Measurements from ENCODE around the gene INVS. TPM values are rescaled to one million over a fixed set of nuclear protein-coding genes. Genes with fewer than 3 reads are reported as not detected.
"Not testable (repeated sequence)": the region's sequence is repeated elsewhere in the genome, so short reads cannot be mapped to it uniquely, and the experiment has no call there.

Gene INVS
- total RNA-seq, 1 donor, result 28.3 TPM

DNA sequence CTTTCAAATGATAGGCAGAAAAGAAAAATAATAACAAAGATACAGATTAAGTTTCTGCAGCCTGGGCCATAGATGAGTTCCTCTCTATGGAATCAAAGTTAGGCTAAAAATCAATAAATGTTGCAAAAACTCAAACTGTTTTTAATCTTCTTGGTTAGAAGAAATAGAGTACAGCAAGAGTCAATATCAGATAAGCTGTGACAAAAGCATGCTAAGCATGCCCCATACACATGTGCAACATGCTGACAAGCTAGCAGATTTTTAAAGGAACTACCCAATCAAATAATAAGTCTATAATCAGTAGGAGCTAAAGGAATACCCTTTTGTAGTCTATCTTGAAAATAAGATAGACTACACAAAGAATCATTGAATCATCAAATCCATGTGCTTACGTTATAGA is 7.0 kb upstream of the INVS start:
- TF ChIP-seq, protein P1, sequence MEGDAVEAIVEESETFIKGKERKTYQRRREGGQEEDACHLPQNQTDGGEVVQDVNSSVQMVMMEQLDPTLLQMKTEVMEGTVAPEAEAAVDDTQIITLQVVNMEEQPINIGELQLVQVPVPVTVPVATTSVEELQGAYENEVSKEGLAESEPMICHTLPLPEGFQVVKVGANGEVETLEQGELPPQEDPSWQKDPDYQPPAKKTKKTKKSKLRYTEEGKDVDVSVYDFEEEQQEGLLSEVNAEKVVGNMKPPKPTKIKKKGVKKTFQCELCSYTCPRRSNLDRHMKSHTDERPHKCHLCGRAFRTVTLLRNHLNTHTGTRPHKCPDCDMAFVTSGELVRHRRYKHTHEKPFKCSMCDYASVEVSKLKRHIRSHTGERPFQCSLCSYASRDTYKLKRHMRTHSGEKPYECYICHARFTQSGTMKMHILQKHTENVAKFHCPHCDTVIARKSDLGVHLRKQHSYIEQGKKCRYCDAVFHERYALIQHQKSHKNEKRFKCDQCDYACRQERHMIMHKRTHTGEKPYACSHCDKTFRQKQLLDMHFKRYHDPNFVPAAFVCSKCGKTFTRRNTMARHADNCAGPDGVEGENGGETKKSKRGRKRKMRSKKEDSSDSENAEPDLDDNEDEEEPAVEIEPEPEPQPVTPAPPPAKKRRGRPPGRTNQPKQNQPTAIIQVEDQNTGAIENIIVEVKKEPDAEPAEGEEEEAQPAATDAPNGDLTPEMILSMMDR (IDR thresholded peaks at IDR 0.05; ENCODE audit: insufficient read depth, low read length), result no peak
- DNase-seq (ENCODE audit: low read depth), result no peak

DNA sequence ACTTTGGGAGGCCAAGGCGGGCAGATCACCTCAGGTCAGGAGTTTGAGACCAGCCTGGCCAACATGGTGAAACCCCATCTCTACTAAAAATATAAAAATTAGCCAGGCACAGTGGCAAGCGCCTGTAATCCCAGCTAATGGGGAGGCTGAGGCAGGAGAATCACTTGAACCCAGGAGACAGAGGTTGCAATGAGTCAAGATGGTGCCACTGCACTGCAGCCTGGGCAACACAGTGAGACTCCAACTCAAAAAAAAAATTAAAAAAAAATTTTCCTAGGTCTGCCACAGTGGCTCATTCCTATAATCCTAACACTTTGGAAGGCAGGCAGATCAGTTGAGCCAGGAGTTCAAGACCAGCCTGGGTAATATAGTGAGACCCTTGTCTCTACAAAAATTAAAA is 4.6 kb upstream of the INVS start:
- not testable (repeated sequence) for DNase-seq (ENCODE audit: low read depth); H3K4me3 ChIP-seq (ENCODE audit: low read depth, low read length)

More for the DNA sequence above, 7.0 kb upstream of the INVS start:
- no peak overlapping the region for H3K4me3 ChIP-seq (ENCODE audit: low read depth, low read length)

DNA sequence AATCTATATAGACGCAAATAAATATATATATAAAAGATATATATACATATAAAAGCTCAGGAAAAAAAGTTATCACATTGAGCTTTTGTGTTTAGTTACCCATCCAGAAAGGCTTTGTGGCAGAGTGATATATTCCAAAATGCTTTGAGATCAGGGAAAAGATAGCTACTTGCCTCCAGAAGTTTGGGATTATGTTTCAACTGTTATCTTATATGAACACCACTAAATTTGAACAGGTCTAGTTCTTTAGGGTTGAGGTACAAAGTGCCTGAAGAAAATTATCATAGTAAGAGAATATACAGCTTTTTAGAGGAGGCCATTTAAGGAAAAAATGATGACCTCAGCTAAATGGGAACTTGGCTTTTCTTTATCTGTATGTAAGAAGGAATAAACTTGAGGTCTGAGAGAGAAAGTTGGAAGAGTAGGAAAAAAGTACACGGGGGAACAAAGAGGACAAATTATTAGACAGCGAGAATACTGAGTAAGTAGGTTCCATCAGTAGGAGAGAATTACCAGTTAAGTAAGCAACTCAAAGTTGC is 2.6 kb upstream of the INVS start:
- TF ChIP-seq, protein P1 (IDR thresholded peaks at IDR 0.05; ENCODE audit: insufficient read depth, low read length), result no peak
- peak; percentile 15 for DNase-seq (ENCODE audit: low read depth)
- no peak overlapping the region for H3K4me3 ChIP-seq (ENCODE audit: low read depth, low read length)

DNA sequence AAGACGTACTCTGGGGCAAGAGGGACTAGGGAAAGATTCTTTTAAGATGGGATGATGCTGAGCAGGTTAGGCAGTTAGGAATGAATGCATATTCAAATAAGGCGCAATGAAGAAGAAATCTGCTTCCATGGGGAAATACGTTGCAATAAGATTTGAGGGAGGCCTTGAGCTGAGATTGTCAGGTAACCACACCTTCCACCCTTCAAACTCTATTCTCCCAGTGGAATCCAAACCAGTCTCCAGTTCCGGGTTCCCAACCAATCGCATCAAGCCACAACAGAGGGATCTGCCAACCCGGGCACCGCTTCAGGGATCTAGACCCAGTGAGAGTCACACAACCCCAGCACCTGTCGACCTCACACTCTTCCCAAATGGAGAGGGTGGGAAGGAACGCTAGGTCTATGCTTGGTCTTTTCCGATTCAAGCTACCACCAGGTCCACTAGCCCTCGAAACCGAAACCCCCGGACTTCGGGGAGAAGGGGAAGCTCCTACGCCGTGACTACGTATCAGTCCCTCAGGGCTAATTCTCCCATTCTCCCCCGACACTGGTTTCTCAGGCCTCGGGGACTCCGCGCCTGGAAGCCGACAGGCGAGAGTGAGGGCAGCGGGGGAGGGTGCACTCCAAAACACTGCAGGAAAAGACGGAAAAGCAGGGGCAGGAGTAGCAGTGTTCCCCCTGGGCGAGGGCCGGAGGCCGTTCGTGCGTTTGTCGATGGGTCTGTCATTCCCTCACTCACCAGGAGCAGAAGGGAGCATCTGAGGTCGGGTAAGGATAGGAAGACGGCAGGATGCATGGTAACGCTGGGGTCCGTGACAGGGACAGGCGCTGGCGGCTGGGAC is 777 bp upstream of the INVS start:
- TF ChIP-seq, protein P1 (IDR thresholded peaks at IDR 0.05; ENCODE audit: insufficient read depth, low read length), result no peak
- DNase-seq (ENCODE audit: low read depth), result peak; percentile 50
- H3K4me3 ChIP-seq (ENCODE audit: low read depth, low read length), result peak overlapping the region; percentile 100

DNA sequence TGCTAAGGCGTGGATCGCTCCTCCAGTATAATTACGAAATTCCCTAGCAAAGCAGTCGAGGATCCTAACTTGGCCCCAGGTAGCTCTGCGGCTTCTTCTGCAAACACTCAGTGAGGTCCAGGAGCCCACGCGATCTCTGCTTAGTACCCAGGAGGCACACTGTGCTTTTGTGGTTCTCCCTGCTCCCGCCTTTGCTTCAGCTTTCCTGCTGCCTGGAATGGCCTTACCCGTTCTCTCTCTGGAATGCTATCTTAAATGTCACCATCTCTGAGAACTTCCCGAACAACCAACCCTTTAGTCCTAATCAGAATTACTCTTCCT is 639 bp downstream of the INVS start:
- no peak for DNase-seq (ENCODE audit: low read depth)
- peak overlapping the region; percentile 81 for H3K4me3 ChIP-seq (ENCODE audit: low read depth, low read length)
- TF ChIP-seq, protein P1 (IDR thresholded peaks at IDR 0.05; ENCODE audit: insufficient read depth, low read length), result no peak

DNA sequence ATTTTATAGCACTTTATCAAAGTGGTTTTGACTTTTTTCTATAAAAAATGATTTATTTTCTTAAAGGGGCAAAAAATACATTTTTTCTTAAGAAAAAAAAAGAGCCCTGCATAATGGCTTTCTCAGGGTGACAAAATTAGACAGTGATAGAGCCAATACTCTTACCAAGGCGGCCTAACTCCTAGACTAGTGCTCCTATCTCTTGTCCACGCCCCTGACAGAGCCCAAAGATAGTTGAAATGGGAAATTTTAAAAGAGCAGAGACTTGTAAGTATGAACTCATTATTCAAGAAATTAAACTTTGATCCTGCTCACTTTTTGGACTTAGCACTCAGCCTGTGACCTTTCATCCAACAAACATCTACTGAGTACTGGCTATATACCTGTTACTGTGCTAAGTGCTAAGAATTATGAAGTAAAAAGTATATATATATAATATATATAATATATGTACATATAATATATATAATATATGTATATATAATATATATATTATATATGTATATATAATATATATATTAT is 1.2 kb downstream of the INVS start:
- TF ChIP-seq, protein P1 (IDR thresholded peaks at IDR 0.05; ENCODE audit: insufficient read depth, low read length), result no peak
- DNase-seq (ENCODE audit: low read depth), result no peak
- peak overlapping the region; percentile 81 for H3K4me3 ChIP-seq (ENCODE audit: low read depth, low read length)

DNA sequence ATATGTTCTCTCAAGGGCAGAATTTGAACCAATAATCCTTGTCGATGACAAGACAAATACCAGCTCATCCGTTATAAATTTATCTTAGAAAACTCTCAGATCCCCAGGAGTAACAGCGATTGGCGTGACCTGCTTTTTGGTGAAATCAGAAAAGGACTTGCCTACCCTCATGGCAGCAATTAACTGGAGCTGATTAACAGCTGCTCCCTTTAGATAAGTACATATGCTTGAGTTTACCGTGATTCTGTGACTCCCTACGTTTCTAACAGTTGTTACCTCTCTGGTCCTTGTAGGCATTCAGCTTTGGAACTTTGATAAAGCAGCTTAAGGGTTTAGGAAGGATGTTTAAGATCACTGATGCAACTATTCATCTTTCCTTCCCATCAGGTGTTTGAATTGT is 2.6 kb downstream of the INVS start:
- H3K4me3 ChIP-seq (ENCODE audit: low read depth, low read length), result no peak overlapping the region
- TF ChIP-seq, protein P1 (IDR thresholded peaks at IDR 0.05; ENCODE audit: insufficient read depth, low read length), result no peak
- no peak for DNase-seq (ENCODE audit: low read depth)
